Spleen (tissue), 11 donors: ENCODE measurements around the gene ITIH1. TPM values are rescaled to one million over a fixed set of nuclear protein-coding genes. Genes with fewer than 3 reads are reported as not detected.

Source experiments
- DNase-seq: peaks from one replicate; pipeline ENCODE4 v3.0.0-alpha.2; 2020
- H3K27ac ChIP-seq, 8 donors: fragments of 200-600 bp; sonication (generic) in 7 of 8; 1 replicate in 4 of 8; 2 replicates in 4 of 8; pipeline versions ENCODE4 v1.5.0 to v1.8.0; 2016 to 2021; ENCODE audit warnings: inconsistent platforms in 4 of 8, mild to moderate bottlenecking in 4 of 8, moderate library complexity in 1 of 8
- H3K27me3 ChIP-seq, 7 donors: fragments of 200-600 bp; sonication (generic) in 6 of 7; replicated peaks in 1 of 7; 1 replicate in 4 of 7; 2 replicates in 3 of 7; pipeline versions ENCODE4 v1.5.0 to v1.8.0; 2016 to 2021; ENCODE audit warnings: inconsistent platforms in 3 of 7, mild to moderate bottlenecking in 1 of 7
- H3K36me3 ChIP-seq, 6 donors: fragments of 200-600 bp; sonication (generic) in 5 of 6; 1 replicate in 4 of 6; 2 replicates in 2 of 6; pipeline versions ENCODE4 v1.5.0 to v1.8.0; 2016 to 2021; ENCODE audit warnings: inconsistent platforms in 2 of 6
- H3K4me1 ChIP-seq, 6 donors: fragments of 200-600 bp; sonication (generic) in 5 of 6; 1 replicate in 3 of 6; 2 replicates in 3 of 6; pipeline versions ENCODE4 v1.5.0 to v1.8.0; 2016 to 2021; ENCODE audit warnings: inconsistent platforms in 3 of 6
- H3K4me3 ChIP-seq, 8 donors: fragments of 200-600 bp; sonication (generic) in 7 of 8; 1 replicate in 4 of 8; 2 replicates in 4 of 8; pipeline versions ENCODE4 v1.5.0 to v1.8.0; 2016 to 2021; ENCODE audit warnings: inconsistent platforms in 4 of 8, mild to moderate bottlenecking in 4 of 8, moderate library complexity in 2 of 8
- H3K9me3 ChIP-seq, 8 donors: fragments of 200-600 bp; sonication (generic) in 7 of 8; 1 replicate in 4 of 8; 2 replicates in 4 of 8; pipeline versions ENCODE4 v1.5.0 to v1.8.0; 2016 to 2021; ENCODE audit warnings: inconsistent platforms in 4 of 8
- POLR2A ChIP-seq, 3 donors: fragments of 450-650 bp; IDR thresholded peaks; one replicate each; pipeline ENCODE4 v1.5.1; 2017; ENCODE audit warnings: antibody characterized with exemption in 3 of 3, mild to moderate bottlenecking in 1 of 3
- POLR2AphosphoS5 ChIP-seq, 3 donors: sonication (generic); formaldehyde crosslinking; IDR thresholded peaks; one replicate each; pipeline ENCODE4 v1.5.1; 2017; ENCODE audit warnings: antibody characterized with exemption in 3 of 3
- WGBS, 5 donors: extraction: QIAGEN DNeasy Blood & Tissue Kit in 3 of 5; methylation state at CpG; one replicate each; pipeline versions ENCODE4 v1.1.5 to v1.1.7; 2013 to 2018; 5-methylcytosine and 5-hydroxymethylcytosine counted together
- intact Hi-C: fragments of 100-400 bp; cut with DNase I; formaldehyde crosslinking; loops from one replicate; pipeline ENCODE4 v1.15.0; 2023; ENCODE audit warnings: low total_unique reads
- polyA plus RNA-seq, 3 donors: library from polyadenylated mRNA; stranded (reverse); fragments of 200-250 nt; gene quantifications; one replicate each; pipeline ENCODE4 v1.2.1, GENCODE V29; 2013
- total RNA-seq, 7 donors: library from RNA; depleted of rRNA in 3 of 7; stranded (reverse); fragments of >200 nt in 3 of 7; fragmentation: NEBNext Ultra II Directional in 4 of 7; extraction: Animal tissue kit (Norgen Biotek cat#: 25700) in 4 of 7; gene quantifications; one replicate each; pipeline versions ENCODE4 v1.1.0 to v1.2.1, GENCODE V29; 2016 to 2021
- TF ChIP-seq, protein P1 (sequence below), 11 experiments: fragments of 200-600 bp in 7 of 11; fragments of 450-650 bp in 4 of 11; sonication (generic) in 4 of 11; IDR thresholded peaks in 8 of 11; conservative IDR thresholded peaks in 3 of 11; 1 replicate in 7 of 11; 2 replicates in 4 of 11; pipeline versions ENCODE4 v1.4.0 to v1.8.0; 2016 to 2021; ENCODE audit warnings: antibody characterized with exemption in 11 of 11, inconsistent platforms in 4 of 11, mild to moderate bottlenecking in 1 of 11
- donor health status: healthy with polysubstance abuse.
- donor health status: DM: no; HTN: no; CAD: no; lungs with moderate emphysema.
- donor health status: DM: no; HTN: no; CAD: no.
- donor health status: Bipolar disorder and iron deficiency.
- donor health status: healthy.
- donor health status: DM: no; HTN: no; CAD: no.
- donor health status: DM: yes; HTN: yes; CAD: no.

The ITIH1 gene
- total and polyA plus RNA-seq, 10 donors, result 0.65 to 11.4 (median 2.6) TPM

- WGBS, 5 donors, result 74 to 85% (median 78%) methylated on average over 12 of the region's 12 CpGs
Observed at GRCh38 chr3:52782412-52783210, 5.2 kb downstream of the ITIH1 start.

DNA sequence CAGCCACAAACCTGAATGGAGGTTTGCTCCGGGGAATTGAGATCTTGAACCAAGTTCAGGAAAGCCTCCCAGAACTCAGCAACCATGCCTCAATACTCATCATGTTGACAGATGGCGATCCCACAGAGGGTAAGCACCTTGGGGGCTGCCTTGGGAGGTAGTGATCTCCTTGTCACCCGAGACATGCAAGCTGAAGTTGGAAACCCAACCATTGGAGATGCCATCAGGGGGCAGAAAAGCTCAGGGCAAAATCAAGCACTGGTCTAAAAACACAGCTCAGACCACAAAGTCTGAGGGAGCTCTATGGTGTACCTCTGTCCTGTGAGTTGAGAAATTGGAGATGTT lies 5.8 kb downstream of the ITIH1 start:
- Histone ChIP-seq H3K4me3 (no peak overlapping the region), H3K27me3 (no peaks in the 10 kb centered on the region), H3K27ac (no peak overlapping the region), H3K36me3 (no peaks in the 10 kb centered on the region), H3K9me3 (no peaks in the 10 kb centered on the region), H3K4me1 (peaks cover 0 to 13% (median 7%) of the 10 kb centered on the region in 6 donors)
- intact Hi-C loops, result no loop called here
- WGBS, 5 donors, result 84 to 94% (median 87%) methylated on average over 3 of the region's 3 CpGs
- DNase-seq, result no peak
- TF ChIP-seq, protein P1, sequence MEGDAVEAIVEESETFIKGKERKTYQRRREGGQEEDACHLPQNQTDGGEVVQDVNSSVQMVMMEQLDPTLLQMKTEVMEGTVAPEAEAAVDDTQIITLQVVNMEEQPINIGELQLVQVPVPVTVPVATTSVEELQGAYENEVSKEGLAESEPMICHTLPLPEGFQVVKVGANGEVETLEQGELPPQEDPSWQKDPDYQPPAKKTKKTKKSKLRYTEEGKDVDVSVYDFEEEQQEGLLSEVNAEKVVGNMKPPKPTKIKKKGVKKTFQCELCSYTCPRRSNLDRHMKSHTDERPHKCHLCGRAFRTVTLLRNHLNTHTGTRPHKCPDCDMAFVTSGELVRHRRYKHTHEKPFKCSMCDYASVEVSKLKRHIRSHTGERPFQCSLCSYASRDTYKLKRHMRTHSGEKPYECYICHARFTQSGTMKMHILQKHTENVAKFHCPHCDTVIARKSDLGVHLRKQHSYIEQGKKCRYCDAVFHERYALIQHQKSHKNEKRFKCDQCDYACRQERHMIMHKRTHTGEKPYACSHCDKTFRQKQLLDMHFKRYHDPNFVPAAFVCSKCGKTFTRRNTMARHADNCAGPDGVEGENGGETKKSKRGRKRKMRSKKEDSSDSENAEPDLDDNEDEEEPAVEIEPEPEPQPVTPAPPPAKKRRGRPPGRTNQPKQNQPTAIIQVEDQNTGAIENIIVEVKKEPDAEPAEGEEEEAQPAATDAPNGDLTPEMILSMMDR (IDR thresholded peaks at IDR 0.05 in 8 of 11, conservative IDR thresholded peaks at IDR 0.05 in 3 of 11), result no peak
- TF ChIP-seq POLR2AphosphoS5 (IDR thresholded peaks at IDR 0.05), result no peak

More at GRCh38 chr3:52782412-52783210, 5.2 kb downstream of the ITIH1 start:
- Histone ChIP-seq H3K9me3 (no peaks in the 10 kb centered on the region), H3K27me3 (no peaks in the 10 kb centered on the region), H3K4me1 (peaks cover 0 to 13% (median 7%) of the 10 kb centered on the region in 6 donors), H3K4me3 (no peak overlapping the region), H3K27ac (no peak overlapping the region), H3K36me3 (no peaks in the 10 kb centered on the region)
- intact Hi-C loops, result no loop called here
- TF ChIP-seq POLR2A (IDR thresholded peaks at IDR 0.05), result no peak
- TF ChIP-seq, protein P1 (IDR thresholded peaks at IDR 0.05 in 8 of 11, conservative IDR thresholded peaks at IDR 0.05 in 3 of 11), result no peak
- peak; percentile 46 for DNase-seq

DNA sequence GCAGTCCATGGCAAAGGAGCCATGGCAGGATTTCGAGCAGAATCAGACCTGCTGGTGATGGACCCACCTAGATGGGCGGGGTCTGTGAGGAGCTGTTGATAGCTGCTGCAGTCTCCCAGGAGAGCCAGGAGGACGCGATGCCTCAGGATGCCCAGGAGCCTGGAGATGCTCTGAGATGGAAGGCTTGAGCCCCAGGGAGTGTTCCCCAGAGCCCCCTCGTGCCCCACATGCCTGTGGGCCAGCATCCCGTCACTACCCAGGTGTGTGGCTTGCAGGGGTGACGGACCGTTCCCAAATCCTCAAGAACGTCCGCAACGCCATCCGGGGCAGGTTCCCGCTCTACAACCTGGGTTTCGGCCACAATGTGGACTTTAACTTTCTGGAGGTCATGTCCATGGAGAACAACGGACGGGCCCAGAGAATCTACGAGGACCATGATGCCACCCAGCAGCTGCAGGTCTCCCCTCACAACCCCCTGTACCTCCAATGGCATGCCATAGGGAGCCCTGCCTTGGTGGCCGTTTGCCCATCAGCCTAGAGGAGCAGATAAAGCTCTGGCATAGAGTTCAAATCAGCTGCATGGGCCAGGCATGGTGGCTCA lies 6.7 kb downstream of the ITIH1 start:
- 83 to 91% (median 89%) methylated on average over 16 to 18 of the region's 18 CpGs for WGBS, 5 donors
- DNase-seq, result peak; percentile 63
- no peak overlapping the region for H3K4me3 ChIP-seq
- no peaks in the 10 kb centered on the region for H3K27me3 ChIP-seq
- no peaks in the 10 kb centered on the region for H3K36me3 ChIP-seq
- H3K27ac ChIP-seq, result no peak overlapping the region
- intact Hi-C loops, result no loop called here
- TF ChIP-seq POLR2A (IDR thresholded peaks at IDR 0.05), result no peak
- TF ChIP-seq POLR2AphosphoS5 (IDR thresholded peaks at IDR 0.05), result no peak
- TF ChIP-seq, protein P1 (IDR thresholded peaks at IDR 0.05 in 8 of 11, conservative IDR thresholded peaks at IDR 0.05 in 3 of 11), result no peak
- no peaks in the 10 kb centered on the region for H3K9me3 ChIP-seq
- H3K4me1 ChIP-seq, result peaks cover 0 to 9% (median 4%) of the 10 kb centered on the region in 6 donors

DNA sequence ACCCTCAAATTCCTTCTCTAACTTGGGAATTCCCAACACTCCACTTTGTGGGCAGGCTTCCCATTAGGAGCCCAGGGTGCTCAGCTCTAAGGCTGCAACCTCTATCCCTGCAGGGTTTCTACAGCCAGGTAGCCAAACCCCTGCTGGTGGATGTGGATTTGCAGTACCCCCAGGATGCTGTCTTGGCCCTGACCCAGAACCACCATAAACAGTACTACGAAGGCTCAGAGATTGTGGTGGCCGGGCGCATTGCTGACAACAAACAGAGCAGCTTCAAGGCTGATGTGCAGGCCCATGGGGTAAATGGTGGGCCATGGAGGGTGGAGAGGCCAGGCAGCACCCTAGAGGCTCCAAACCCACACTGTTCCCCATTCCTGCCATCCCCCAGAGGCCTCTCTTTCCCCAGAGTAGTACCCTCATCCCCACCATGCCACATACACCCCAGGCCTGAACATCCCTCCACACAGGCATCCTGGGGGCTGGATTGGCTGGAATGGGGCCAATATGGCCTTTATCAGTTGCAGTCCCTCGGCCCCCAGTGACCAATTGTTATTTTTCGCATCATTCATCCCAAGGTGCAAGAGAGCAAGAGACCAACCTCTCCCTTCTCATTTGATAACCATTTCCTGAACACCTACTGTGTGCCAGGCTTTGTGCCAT lies 7.7 kb downstream of the ITIH1 start:
- no peak overlapping the region for H3K27ac ChIP-seq
- no peaks in the 10 kb centered on the region for H3K9me3 ChIP-seq
- H3K4me3 ChIP-seq, result no peak overlapping the region
- H3K36me3 ChIP-seq, result no peaks in the 10 kb centered on the region
- no peaks in the 10 kb centered on the region for H3K4me1 ChIP-seq
- TF ChIP-seq, protein P1 (IDR thresholded peaks at IDR 0.05 in 8 of 11, conservative IDR thresholded peaks at IDR 0.05 in 3 of 11), result no peak
- no peak for TF ChIP-seq POLR2A (IDR thresholded peaks at IDR 0.05)
- no peak for TF ChIP-seq POLR2AphosphoS5 (IDR thresholded peaks at IDR 0.05)
- no peaks in the 10 kb centered on the region for H3K27me3 ChIP-seq
- peak; percentile 54 for DNase-seq
- 87 to 94% (median 90%) methylated on average over 4 to 5 of the region's 5 CpGs for WGBS, 5 donors
- intact Hi-C loops, result no loop called here
